K562 (cell line): ENCODE data around the gene TBCCD1. TPM values are rescaled to one million over a fixed set of nuclear protein-coding genes. Genes with fewer than 3 reads are reported as not detected.
A peak's percentile ranks its signal among the peaks of the same experiment; 100 is the strongest.

Source experiments
- GABPA ChIP-seq: fragments of 200-800 bp; sonication (Bioruptor generic); conservative IDR thresholded peaks from 2 replicates; pipeline ENCODE4 v1.6.1; 2016; ENCODE audit warnings: low read depth, missing genetic modification characterization, missing compliant biosample characterization
- HNRNPLL ChIP-seq: fragments of 200-400 bp; formaldehyde crosslinking; IDR thresholded peaks from 2 replicates; pipeline ENCODE4 v1.6.1; 2017; ENCODE audit warnings: low read length, low read depth, mild to moderate bottlenecking; ENCODE audit not compliant: poor library complexity, severe bottlenecking
- MCM2 ChIP-seq: fragments of 450-650 bp; IDR thresholded peaks from 2 replicates; pipeline ENCODE4 v1.6.1; 2017; ENCODE audit warnings: low read depth, mild to moderate bottlenecking
- MTA3 ChIP-seq: fragments of 450-650 bp; formaldehyde crosslinking; IDR thresholded peaks from 2 replicates; pipeline ENCODE4 v1.6.1; 2017; ENCODE audit warnings: mild to moderate bottlenecking, borderline replicate concordance
- NCOR1 ChIP-seq: fragments of 450-650 bp; IDR thresholded peaks from 2 replicates; pipeline ENCODE4 v1.6.1; 2016; ENCODE audit warnings: mild to moderate bottlenecking, moderate library complexity
- RBBP5 ChIP-seq: fragments of 200-600 bp; sonication (generic); IDR thresholded peaks from 2 replicates; pipeline ENCODE4 v1.6.1; 2012; ENCODE audit warnings: borderline replicate concordance, mild to moderate bottlenecking, low read length, control low read depth, inconsistent platforms; ENCODE audit not compliant: insufficient read depth, poor library complexity, severe bottlenecking
- RFX5 ChIP-seq: IDR thresholded peaks from 2 replicates; pipeline ENCODE4 v1.6.1; 2011; ENCODE audit warnings: low read depth, mild to moderate bottlenecking, improper control_type of control experiment, low read length
- SMAD3 ChIP-seq: fragments of 450-650 bp; formaldehyde crosslinking; conservative IDR thresholded peaks from 2 replicates; pipeline ENCODE4 v1.4.0; 2020; ENCODE audit warnings: mild to moderate bottlenecking
- TCF7L2 ChIP-seq: fragments of 150-350 bp; IDR thresholded peaks from 2 replicates; pipeline ENCODE4 v1.6.1; 2016; ENCODE audit warnings: low read depth, mild to moderate bottlenecking, low read length, moderate library complexity
- VEZF1 ChIP-seq: fragments of 200-800 bp; sonication (Bioruptor generic); IDR thresholded peaks from 2 replicates; pipeline ENCODE4 v1.6.1; 2017; ENCODE audit warnings: missing genetic modification characterization, missing compliant biosample characterization
- ZZZ3 ChIP-seq: fragments of 450-650 bp; IDR thresholded peaks from 2 replicates; pipeline ENCODE4 v1.6.1; 2016; ENCODE audit warnings: antibody characterized with exemption, mild to moderate bottlenecking, moderate library complexity
- polyA plus RNA-seq, 8 experiments: library from polyadenylated mRNA; depleted of rRNA in 4 of 8; stranded (reverse) in 5 of 8; unstranded in 3 of 8; fragments of >200 nt; fragmentation: Nextera tagmentation in 2 of 8; fragmentation: Illumina TruSeq in 1 of 8; extraction: Ambion mirVana in 2 of 8; extraction: Trizol in 1 of 8; gene quantifications; 2 replicates each; pipeline versions ENCODE4 v1.2.1 to v1.2.3, GENCODE V29; 2011 to 2014; ENCODE audit warnings: inconsistent platforms in 1 of 8, missing spikeins in 1 of 8
- total RNA-seq, 7 experiments: library from RNA; depleted of rRNA in 6 of 7; stranded (reverse); fragments of >200 nt in 6 of 7; fragmentation: Illumina TruSeq in 2 of 7; extraction: Trizol in 2 of 7; gene quantifications; 2 replicates each; pipeline versions ENCODE4 v1.2.1 to v1.2.3, GENCODE V29; 2011 to 2021; ENCODE audit warnings: low replicate concordance in 1 of 7
- TF ChIP-seq, protein P1 (sequence below): IDR thresholded peaks from 2 replicates; pipeline ENCODE4 v1.6.1; 2012; ENCODE audit warnings: low read depth, low read length, improper control_type of control experiment, borderline replicate concordance
- TF ChIP-seq, protein P2 (sequence below): fragments of 450-650 bp; IDR thresholded peaks from 2 replicates; pipeline ENCODE4 v1.7.1; 2018; ENCODE audit warnings: mild to moderate bottlenecking, low read depth; ENCODE audit not compliant: partially characterized antibody

The TBCCD1 gene
- total and polyA plus RNA-seq, 9 of the 15 experiments (the other 6 are each of a cell fraction or from before 2014, with no cell fraction given): 17.7 to 31.1 (median 21.2) TPM

DNA sequence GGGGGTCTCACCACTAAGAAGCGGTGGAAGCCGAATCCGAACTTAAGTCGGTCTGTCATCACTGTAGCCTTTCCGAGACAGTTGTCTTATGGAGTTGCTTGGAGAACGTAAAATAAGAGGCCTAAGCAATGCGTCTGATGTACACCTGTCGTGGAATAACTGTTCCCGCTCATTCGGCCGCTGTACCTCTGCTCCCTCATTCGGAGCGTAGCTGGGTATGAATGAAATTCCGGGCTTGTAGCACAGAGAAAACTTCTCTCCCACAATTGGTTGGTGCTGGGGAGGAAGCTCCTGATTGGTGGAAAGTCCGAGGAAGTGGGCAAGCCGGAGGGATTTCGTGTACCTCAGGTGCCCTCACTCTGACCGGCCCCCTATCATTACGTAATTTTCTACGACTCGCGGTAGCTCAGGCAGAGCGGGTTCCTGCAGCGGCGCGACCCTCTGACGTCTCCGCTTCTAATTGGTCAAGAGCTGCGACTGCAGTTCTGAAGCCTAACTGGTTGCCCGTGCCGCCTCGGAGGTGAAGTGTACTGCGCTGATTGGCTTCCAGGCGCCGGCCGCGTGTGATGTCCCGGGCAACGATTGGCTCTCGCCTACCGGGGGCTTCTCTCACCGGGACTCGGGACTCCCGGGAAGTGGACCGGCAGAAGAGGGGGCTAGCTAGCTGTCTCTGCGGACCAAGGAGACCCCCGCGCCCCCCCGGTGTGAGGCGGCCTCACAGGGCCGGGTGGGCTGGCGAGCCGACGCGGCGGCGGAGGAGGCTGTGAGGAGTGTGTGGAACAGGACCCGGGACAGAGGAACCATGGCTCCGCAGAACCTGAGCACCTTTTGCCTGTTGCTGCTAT is 3.2 kb upstream of the TBCCD1 start, which contains the start of gene DNAJB11 (continued):
- peak; percentile 71; the same call in 1 of the 2 replicates for TF ChIP-seq VEZF1 (CRISPR knock-in tag)
- no peak for TF ChIP-seq TCF7L2
- peak; percentile 65 for TF ChIP-seq RBBP5
- TF ChIP-seq, protein P1, sequence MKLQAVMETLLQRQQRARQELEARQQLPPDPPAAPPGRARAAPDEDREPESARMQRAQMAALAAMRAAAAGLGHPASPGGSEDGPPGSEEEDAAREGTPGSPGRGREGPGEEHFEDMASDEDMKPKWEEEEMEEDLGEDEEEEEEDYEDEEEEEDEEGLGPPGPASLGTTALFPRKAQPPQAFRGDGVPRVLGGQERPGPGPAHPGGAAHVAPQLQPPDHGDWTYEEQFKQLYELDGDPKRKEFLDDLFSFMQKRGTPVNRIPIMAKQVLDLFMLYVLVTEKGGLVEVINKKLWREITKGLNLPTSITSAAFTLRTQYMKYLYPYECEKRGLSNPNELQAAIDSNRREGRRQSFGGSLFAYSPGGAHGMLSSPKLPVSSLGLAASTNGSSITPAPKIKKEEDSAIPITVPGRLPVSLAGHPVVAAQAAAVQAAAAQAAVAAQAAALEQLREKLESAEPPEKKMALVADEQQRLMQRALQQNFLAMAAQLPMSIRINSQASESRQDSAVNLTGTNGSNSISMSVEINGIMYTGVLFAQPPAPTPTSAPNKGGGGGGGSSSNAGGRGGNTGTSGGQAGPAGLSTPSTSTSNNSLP: no peak
- TF ChIP-seq, protein P2, sequence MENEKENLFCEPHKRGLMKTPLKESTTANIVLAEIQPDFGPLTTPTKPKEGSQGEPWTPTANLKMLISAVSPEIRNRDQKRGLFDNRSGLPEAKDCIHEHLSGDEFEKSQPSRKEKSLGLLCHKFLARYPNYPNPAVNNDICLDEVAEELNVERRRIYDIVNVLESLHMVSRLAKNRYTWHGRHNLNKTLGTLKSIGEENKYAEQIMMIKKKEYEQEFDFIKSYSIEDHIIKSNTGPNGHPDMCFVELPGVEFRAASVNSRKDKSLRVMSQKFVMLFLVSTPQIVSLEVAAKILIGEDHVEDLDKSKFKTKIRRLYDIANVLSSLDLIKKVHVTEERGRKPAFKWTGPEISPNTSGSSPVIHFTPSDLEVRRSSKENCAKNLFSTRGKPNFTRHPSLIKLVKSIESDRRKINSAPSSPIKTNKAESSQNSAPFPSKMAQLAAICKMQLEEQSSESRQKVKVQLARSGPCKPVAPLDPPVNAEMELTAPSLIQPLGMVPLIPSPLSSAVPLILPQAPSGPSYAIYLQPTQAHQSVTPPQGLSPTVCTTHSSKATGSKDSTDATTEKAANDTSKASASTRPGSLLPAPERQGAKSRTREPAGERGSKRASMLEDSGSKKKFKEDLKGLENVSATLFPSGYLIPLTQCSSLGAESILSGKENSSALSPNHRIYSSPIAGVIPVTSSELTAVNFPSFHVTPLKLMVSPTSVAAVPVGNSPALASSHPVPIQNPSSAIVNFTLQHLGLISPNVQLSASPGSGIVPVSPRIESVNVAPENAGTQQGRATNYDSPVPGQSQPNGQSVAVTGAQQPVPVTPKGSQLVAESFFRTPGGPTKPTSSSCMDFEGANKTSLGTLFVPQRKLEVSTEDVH: peak; percentile 86
- TF ChIP-seq ZZZ3: no peak
- TF ChIP-seq NCOR1: no peak
- TF ChIP-seq SMAD3 (CRISPR knock-in tag): no peak
- TF ChIP-seq MCM2: no peak
- TF ChIP-seq RFX5: peak; percentile 81
- peak; percentile 54 for TF ChIP-seq HNRNPLL
- peak; percentile 78; the same call in 1 of the 2 replicates for TF ChIP-seq MTA3
- TF ChIP-seq GABPA: peak; percentile 80
